Middle frontal gyrus (tissue), 1 donor: ENCODE data around the gene HAUS6.
"Not testable (repeated sequence)": the region's sequence is repeated elsewhere in the genome, so short reads cannot be mapped to it uniquely, and the experiment has no call there.

ENCODE experiments used
- DNase-seq: peaks from one replicate; pipeline ENCODE4 v3.0.0-alpha.2; 2015; ENCODE audit warnings: low spot score; ENCODE audit errors: extremely low spot score

The HAUS6 gene

GRCh38 chr9:19117039-19117716 lies 14.5 kb upstream of the HAUS6 start:
- no peak for DNase-seq

DNA sequence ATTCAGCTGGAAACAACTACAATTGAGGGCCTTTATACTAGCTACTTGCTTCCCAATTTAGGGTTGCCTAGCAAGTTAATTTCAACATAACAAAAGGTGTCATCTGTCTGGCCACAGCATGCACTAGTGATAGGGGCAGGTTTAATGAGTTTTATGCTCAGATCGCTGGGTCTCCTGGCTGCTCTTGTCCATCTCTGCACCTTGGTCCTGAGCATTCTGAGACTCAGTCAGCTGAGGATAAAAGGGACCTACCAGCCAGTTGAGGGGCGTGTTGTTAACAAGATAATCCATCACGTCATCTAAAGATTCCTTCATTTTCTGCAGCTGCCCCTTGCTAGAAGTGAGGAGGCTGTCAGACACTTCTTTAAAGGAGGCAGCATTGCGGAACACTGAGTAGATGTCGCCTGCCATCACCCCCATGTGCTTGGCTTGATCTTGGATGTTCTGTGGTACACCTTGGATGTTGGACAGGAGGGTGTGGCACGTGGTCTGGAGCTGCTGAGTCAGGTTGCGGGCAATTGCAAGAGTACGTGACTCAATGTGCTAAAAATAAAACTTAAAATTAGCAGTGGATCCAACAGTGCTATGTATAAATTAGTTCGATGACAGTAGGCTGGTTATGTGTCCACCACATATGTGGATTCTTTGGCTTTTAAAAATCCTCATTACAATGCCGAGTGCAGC lies 13.5 kb upstream of the HAUS6 start:
- no peak for DNase-seq

DNA sequence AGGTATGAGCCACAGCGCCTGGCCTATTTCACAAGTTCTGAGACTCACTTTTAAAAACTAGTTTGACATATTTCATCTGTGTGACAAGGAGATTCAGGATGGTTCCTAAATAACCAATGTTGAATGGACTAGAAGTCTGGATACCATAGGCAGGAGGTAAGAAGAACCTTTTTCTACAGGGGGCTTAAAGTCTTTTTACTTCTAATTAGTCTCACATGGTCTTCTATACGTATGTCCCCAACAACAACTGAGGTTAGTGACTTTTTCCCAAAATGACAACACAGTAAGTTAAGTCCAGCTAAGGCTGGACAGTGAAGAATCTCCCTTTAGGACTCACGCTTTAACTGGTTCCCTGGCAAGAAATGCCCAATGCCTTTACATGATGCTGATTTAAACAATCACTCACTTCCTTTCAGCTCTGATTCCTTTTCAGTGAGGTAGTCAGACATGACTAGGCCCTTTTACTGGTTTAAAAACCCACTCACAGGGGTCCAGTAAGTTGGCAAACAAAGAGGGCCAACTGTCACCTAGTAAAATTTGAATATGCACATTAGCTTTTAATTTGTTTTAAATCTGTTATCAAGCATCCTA lies 12.1 kb upstream of the HAUS6 start:
- no peak for DNase-seq

DNA sequence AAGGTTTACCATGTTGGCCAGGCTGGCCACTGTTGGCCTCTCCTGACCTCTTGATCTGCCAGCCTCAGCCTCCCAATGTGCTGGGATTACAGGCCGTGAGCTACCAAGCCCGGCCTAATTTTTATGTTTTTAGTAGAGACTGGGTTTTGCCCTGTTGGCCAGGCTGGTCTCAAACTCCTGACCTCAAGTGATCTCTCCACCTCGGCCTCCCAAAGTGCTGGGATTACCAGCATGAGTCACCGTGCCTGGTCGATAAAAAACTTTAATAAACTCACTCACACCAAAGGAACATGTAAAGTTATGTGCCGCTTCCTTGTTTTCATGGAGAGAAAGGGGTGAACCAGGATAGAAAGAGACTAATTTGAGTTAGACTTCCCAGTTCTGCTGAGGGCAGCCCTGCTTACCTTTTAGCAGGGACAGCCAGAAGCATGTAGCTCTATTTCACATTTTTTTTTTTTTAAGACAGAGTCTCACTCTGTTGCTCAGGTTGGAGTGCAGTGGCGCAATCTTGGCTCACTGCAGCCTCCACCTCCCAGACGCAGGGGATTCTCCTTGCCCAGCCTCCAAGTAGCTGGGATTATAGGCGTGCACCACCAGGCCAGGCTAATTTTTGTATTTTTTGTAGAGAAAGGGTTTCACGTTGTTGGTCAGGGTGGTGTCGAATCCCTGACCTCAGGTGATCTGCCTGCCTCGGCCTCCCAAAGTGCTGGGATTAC lies 11.4 kb upstream of the HAUS6 start:
- DNase-seq: no peak

DNA sequence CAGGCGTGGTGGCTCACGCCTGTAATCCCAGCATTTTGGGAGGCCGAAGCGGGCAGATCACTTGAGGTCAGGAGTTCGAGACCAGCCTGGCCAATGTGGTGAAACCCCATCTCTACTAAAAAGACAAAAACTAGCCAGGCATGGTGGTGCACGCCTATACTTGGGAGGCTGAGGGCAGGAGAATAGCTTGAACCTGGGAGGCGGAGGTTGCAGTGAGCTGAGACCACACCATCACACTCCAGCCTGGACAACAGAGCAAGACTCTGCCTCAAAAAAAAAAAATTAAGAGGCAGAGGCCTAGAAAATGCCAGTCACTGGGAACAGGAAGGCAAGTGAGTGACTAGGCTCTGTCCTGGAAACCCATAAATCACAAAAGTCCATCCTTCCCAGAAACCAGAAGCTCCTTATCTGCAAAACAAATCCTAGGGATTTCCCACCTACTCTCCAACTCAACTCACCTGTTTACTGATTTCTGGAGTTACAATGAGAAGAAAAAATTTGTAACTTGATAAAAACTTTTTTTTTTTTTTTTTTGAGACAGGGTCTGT lies 10.4 kb upstream of the HAUS6 start:
- not testable (repeated sequence) for DNase-seq

DNA sequence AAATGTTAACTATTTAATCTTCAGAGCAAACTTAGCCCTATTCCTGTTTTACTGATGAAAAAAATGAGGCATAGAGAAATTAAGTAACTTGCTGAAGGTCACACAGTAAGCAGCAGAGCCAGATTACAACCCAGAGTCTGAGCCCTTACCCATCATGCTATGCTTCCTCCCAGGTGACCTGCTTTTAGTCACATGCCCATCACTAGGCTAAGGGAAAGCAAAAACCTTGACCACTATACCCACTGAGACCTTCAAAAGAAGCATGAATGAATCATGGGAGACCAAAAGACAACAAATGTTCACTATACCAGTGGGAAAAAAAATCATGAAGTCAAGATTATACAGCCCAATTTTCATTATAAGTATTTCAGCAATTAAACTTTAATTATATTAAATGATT lies 5.3 kb upstream of the HAUS6 start:
- DNase-seq: no peak

DNA sequence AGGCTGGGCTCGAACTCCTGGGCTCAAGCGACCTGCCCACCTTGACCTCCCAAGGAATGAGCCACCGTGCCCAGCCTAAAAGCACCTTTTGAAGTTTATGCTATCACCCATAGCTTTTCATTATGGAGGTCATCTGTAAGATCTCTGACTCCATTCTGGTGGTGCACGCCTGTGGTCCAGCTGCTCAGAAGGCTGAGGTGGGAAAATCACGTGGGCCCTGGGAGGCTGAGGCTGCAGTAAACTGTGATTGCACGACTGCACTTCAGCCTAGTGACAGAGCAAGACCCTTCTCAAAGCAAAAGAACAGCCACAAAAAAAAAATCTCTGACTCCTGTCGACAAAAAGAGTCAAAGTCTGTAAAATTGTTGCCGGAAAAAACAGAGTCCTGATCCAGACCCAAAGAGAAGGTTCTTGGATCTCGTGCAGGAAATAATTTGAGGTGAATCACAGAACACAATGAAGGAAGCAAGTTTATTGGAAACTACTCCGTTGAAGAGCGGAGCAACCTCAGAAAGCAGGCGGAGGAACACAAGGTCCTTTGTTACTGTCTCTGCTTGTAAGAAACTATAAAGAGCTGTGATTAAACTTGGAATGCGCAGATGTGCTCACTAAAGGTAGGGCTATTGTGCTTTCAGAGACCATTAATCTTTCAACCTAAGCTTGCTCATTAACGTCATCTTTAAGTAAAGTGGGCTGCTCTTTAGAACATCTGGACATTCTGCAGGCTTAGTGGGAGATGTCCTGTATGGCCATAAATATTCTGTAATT lies 2.0 kb upstream of the HAUS6 start:
- DNase-seq: no peak

GRCh38 chr9:19102181-19102630 lies 498 bp downstream of the HAUS6 start:
- no peak for DNase-seq

GRCh38 chr9:19101203-19101602 lies 1.5 kb downstream of the HAUS6 start:
- DNase-seq: no peak

DNA sequence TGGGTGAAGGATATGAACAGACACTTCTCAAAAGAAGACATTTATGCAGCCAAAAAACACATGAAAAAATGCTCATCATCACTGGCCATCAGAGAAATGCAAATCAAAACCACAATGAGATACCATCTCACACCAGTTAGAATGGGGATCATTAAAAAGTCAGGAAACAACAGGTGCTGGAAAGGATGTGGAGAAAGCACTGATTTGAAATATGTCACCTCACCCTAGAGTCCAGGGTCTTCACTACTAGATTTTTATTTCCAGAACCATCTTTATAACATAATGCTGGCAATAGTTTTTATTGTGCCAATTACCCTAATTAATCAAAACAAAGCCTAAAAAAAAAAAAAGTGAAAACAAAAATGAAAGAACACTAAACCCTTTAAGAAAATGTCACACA lies 5.3 kb downstream of the HAUS6 start:
- not testable (repeated sequence) for DNase-seq

DNA sequence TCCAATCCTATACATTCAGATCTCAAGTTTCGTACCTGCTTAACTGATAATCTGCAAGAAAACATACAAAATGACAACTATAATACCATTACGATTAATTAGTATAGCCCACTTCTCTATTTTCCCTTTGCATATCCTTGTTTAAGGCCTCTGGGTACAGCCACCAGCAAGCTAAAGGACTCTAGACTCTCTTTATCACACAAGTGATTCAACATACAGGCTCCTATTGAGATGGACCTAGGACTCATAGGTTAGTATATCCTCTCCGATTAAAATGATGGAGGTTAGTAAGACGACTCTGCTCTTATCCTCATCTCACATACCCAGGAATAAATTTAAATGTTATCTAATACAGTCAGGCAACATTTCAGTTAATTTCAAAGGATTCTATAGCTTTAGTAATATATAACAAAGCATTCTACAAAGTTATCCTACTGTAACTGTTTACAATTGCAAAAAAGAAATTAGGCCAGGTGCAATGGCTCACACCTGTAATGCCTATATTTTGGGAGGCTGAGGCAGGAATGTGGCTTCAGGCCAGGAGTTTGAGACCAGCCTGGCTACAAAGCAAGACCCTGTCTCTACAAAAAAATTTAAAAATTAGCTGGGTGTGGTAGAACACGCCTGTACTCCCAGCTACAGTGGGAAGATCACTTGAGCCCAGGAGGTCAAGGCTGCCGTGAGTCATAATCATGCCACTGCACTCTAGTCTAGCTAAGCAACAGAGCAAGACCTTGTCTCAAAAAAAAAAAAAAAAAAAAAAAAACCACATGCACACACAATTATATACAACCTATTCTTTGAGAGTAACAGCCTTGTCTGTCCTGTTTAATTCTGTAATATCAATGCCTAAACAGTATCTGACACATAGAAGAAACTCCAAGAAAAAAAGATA lies 15.4 kb downstream of the HAUS6 start:
- no peak for DNase-seq

- DNase-seq: no peak
These were observed 17.4 kb downstream of the HAUS6 start for GRCh38 chr9:19085295-19085694.

DNA sequence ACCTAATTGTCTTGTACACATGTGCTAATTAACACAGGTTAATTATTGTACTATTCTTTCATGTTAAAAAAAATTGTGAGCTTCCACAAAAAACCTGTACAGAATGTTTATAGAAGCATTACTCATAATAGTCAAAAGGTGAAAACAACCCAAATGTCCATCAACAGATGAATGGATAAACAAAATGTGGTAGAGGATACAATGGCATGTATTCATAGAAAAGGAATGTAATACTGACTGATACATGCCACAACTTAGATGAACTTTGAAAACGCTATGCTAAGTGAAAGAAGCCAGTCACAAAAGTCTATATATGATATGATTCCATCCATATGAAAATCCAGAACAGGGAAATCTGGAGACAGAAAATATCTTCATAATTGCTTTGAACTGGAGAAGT lies 27.9 kb downstream of the HAUS6 start:
- no peak for DNase-seq

- DNase-seq: no peak
These were observed 28.5 kb downstream of the HAUS6 start for GRCh38 chr9:19074229-19074628.

- DNase-seq: no peak
These were observed 45.7 kb downstream of the HAUS6 start for GRCh38 chr9:19057033-19057432.

DNA sequence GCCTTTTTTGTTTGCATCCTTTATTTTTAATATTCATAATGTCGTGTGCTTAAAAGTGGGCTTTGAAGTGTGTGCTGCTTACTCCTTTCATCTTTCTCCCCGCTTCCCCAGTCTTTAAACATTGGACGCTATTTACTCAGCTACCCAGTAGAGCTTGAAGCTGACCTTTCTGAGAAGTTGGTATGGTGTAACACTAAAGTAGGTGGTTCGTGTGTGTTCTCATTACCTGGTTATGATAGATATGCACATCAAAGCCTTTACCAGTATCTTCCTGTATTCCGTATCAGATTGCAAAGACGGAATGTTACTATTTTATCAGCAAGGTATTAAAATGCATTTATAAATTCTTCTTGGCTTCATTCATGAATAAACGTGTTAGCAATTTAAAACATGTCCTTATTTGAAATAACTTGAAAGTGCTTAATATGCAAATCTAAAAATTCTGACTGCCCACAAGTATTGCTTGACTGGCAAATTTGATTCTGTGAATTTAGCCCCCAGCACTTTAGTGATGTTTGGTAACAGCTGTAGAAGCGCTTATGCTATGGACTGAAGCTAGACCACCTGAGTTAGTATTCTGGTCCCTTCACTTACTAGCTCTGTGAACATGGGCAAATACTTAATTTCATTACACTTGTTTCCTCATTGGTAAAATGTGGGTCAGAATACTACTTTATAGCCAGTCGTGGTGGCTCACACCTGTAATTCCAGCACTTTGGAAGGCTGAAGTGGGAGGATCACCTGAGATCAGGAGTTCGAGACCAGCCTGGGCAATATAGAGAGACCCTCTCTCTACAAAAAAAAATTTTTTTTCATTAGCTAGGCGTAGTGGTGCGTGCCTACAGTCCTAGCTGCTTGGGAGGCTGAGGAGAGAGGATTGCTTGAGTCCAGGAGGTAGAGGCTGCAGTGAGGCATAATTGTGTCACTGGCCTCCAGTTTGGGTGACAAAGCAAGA lies 51.8 kb downstream of the HAUS6 start:
- no peak for DNase-seq

DNA sequence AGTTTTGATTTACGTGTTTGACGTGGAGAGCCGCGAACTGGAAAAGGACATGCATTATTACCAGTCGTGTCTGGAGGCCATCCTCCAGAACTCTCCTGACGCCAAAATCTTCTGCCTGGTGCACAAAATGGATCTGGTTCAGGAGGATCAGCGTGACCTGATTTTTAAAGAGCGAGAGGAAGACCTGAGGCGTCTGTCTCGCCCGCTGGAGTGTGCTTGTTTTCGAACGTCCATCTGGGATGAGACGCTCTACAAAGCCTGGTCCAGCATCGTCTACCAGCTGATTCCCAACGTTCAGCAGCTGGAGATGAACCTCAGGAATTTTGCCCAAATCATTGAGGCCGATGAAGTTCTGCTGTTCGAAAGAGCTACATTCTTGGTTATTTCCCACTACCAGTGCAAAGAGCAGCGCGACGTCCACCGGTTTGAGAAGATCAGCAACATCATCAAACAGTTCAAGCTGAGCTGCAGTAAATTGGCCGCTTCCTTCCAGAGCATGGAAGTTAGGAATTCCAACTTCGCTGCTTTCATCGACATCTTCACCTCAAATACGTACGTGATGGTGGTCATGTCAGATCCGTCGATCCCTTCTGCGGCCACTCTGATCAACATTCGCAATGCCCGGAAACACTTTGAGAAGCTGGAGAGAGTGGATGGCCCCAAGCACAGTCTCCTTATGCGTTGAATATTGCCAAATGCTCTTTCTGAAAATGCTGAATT lies 52.6 kb downstream of the HAUS6 start:
- DNase-seq: peak; percentile 13
